SK-N-SH (cell line): ENCODE results near the gene ZDHHC8. TPM values are rescaled to one million over a fixed set of nuclear protein-coding genes. Genes with fewer than 3 reads are reported as not detected.

Experiments
- CTCF ChIA-PET: fragments of 300-600, 350-600 bp; formaldehyde crosslinking; extraction: SDS; loops from one replicate; lab custom pipeline; 2021; lab: Yijun Ruan, JAX
- POLR2A ChIA-PET: fragments of 350-600 bp; sonication (Branson Sonifier 250); formaldehyde crosslinking; extraction: SDS; loops from one replicate; lab custom pipeline; 2020; ENCODE audit warnings: antibody characterized with exemption, inconsistent platforms; lab: Yijun Ruan, JAX
- DNase-seq: peaks from one replicate; pipeline ENCODE4 v3.0.0; 2012
- H2AFZ ChIP-seq: fragments of 200-600 bp; sonication (generic); 2 replicates; pipeline ENCODE4 v1.8.1; 2016; ENCODE audit warnings: antibody characterized with exemption, mild to moderate bottlenecking, low read depth
- H3F3A ChIP-seq: fragments of 200-600 bp; sonication (generic); replicated peaks from 2 replicates; pipeline ENCODE3; 2016; ENCODE audit warnings: antibody characterized with exemption, mild to moderate bottlenecking; ENCODE audit not compliant: insufficient read depth
- H3K27ac ChIP-seq, 2 experiments: fragments of 200-500 bp in 1 of 2; fragments of 200-600 bp in 1 of 2; sonication (Bioruptor generic) in 1 of 2; sonication (generic), shearing (Covaris generic) in 1 of 2; 2 replicates each; pipeline versions ENCODE4 v1.5.1 to v1.6.1; 2014 to 2016; ENCODE audit warnings: low read depth in 2 of 2, inconsistent platforms in 1 of 2, low read length in 1 of 2, mild to moderate bottlenecking in 1 of 2, mixed read lengths in 1 of 2
- H3K27me3 ChIP-seq: fragments of 200-600 bp; sonication (generic), shearing (Covaris generic); 2 replicates; pipeline ENCODE4 v1.6.1; 2016; ENCODE audit warnings: mixed run types; ENCODE audit not compliant: insufficient read depth
- H3K36me3 ChIP-seq, 2 experiments: fragments of 200-500 bp in 1 of 2; fragments of 200-600 bp in 1 of 2; sonication (Bioruptor generic) in 1 of 2; sonication (generic) in 1 of 2; replicated peaks in 1 of 2; 2 replicates each; pipeline versions ENCODE3 to v1.5.1; 2014 to 2016; ENCODE audit warnings: low read length in 1 of 2, mild to moderate bottlenecking in 1 of 2; ENCODE audit not compliant: insufficient read depth in 2 of 2, control insufficient read depth in 1 of 2
- H3K4me1 ChIP-seq, 2 experiments: fragments of 200-500 bp in 1 of 2; fragments of 200-600 bp in 1 of 2; sonication (Bioruptor generic) in 1 of 2; sonication (generic), shearing (Covaris generic) in 1 of 2; 2 replicates each; pipeline versions ENCODE4 v1.5.1 to v1.6.1; 2014 to 2016; ENCODE audit warnings: low read depth in 1 of 2, low read length in 1 of 2, mixed run types in 1 of 2; ENCODE audit not compliant: insufficient read depth in 2 of 2, control insufficient read depth in 1 of 2
- H3K4me2 ChIP-seq: fragments of 200-600 bp; sonication (generic), shearing (Covaris generic); 2 replicates; pipeline ENCODE4 v1.6.1; 2017; ENCODE audit warnings: mixed run types
- H3K4me3 ChIP-seq, 2 experiments: fragments of 200-500 bp in 1 of 2; fragments of 200-600 bp in 1 of 2; sonication (Bioruptor generic) in 1 of 2; sonication (generic), shearing (Covaris generic) in 1 of 2; 2 replicates each; pipeline versions ENCODE4 v1.5.1 to v1.8.1; 2014 to 2016; ENCODE audit warnings: low read depth in 2 of 2, inconsistent platforms in 1 of 2, low read length in 1 of 2, mild to moderate bottlenecking in 1 of 2, mixed read lengths in 1 of 2, moderate library complexity in 1 of 2
- H3K79me2 ChIP-seq: fragments of 200-600 bp; sonication (generic); 2 replicates; pipeline ENCODE4 v1.8.1; 2017; ENCODE audit warnings: mild to moderate bottlenecking; ENCODE audit not compliant: insufficient read depth
- H3K9ac ChIP-seq: fragments of 200-600 bp; sonication (generic); 2 replicates; pipeline ENCODE4 v1.6.1; 2017; ENCODE audit warnings: mixed run types
- H3K9me2 ChIP-seq: fragments of 200-600 bp; sonication (generic); 2 replicates; pipeline ENCODE4 v1.6.1; 2017; ENCODE audit warnings: mixed run types
- H3K9me3 ChIP-seq: fragments of 200-600 bp; sonication (generic); 2 replicates; pipeline ENCODE4 v1.6.1; 2017; ENCODE audit warnings: mixed run types, mild to moderate bottlenecking, moderate library complexity
- H4K20me1 ChIP-seq: fragments of 200-600 bp; sonication (generic); 2 replicates; pipeline ENCODE4 v1.6.1; 2017; ENCODE audit warnings: mild to moderate bottlenecking, mixed run types; ENCODE audit not compliant: insufficient read depth
- FOXM1 ChIP-seq: IDR thresholded peaks from 2 replicates; pipeline ENCODE4 v1.4.0; 2012; ENCODE audit warnings: low read depth, mild to moderate bottlenecking
- JUND ChIP-seq: IDR thresholded peaks from 2 replicates; pipeline ENCODE4 v1.4.0; 2012
- MEF2A ChIP-seq: IDR thresholded peaks from 2 replicates; pipeline ENCODE4 v1.4.0; 2012; ENCODE audit warnings: low read depth, borderline replicate concordance
- NRF1 ChIP-seq: IDR thresholded peaks from 2 replicates; pipeline ENCODE4 v1.6.1; 2012; ENCODE audit warnings: low read depth, mild to moderate bottlenecking, low read length
- RCOR1 ChIP-seq: fragments of 150-350 bp; IDR thresholded peaks from 2 replicates; pipeline ENCODE4 v1.6.1; 2017; ENCODE audit warnings: antibody characterized with exemption, low read length
- SMC3 ChIP-seq: IDR thresholded peaks from 2 replicates; pipeline ENCODE4 v1.6.1; 2012; ENCODE audit warnings: low read depth, low read length, improper control_type of control experiment
- TAF1 ChIP-seq: IDR thresholded peaks from 2 replicates; pipeline ENCODE4 v1.6.1; 2012; ENCODE audit warnings: low read depth, mild to moderate bottlenecking, low read length, moderate library complexity, borderline replicate concordance
- WGBS: methylation state at CpG from one replicate; pipeline ENCODE4 v1.1.6; 2017; ENCODE audit warnings: low lambda C conversion rate; 5-methylcytosine and 5-hydroxymethylcytosine counted together
- polyA plus RNA-seq, 3 experiments: library from polyadenylated mRNA; depleted of rRNA; stranded (reverse); fragments of >200 nt; gene quantifications; 2 replicates each; pipeline ENCODE4 v1.2.3, GENCODE V29; 2012
- TF ChIP-seq, protein P1 (sequence below): IDR thresholded peaks from 2 replicates; pipeline ENCODE4 v1.6.1; 2012; ENCODE audit warnings: mild to moderate bottlenecking, low read depth, low read length, moderate library complexity
- TF ChIP-seq, protein P2 (sequence below): IDR thresholded peaks from 2 replicates; pipeline ENCODE4; 2012
- TF ChIP-seq, protein P3 (sequence below): fragments of 200-600 bp; sonication (generic); IDR thresholded peaks from 2 replicates; pipeline ENCODE4 v1.6.1; 2017; ENCODE audit warnings: antibody characterized with exemption, mild to moderate bottlenecking, moderate library complexity
- TF ChIP-seq, protein P4 (sequence below): fragments of 150-350 bp; IDR thresholded peaks from 2 replicates; pipeline ENCODE4 v1.6.1; 2017; ENCODE audit warnings: antibody characterized with exemption, low read length, low read depth, borderline replicate concordance

ZDHHC8 gene
- polyA plus RNA-seq, 1 of the 3 experiments (the other 2 are of a cell fraction) = 65.3 TPM

DNA sequence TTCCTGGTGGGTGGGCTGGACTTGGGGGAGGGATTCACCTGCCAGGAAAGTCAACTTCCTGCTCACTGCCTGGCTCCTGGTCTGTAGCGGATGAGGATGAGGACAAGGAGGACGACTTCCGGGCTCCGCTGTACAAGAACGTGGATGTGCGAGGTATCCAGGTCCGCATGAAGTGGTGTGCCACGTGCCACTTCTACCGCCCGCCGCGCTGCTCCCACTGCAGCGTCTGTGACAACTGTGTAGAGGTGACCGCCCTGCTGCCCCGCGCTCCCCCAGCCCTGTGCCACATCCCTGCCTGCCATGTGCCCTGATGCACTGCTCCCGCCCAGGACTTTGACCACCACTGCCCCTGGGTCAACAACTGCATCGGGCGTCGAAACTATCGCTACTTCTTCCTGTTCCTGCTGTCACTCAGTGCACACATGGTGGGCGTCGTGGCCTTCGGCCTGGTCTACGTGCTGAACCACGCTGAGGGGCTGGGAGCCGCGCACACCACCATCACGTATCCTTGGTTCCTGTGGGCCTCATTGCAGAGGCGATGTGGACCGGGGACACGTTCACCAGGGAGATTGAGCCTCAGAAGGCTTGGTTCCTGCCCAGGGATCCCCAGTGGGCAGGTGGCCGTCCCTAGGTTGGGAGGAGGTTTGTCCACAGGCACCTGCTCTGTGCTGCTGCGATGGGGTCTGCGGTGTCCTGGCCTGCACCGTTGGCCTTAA lies 7.9 kb downstream of the ZDHHC8 start:
- H3K27ac ChIP-seq = no peak overlapping the region
- H3K9ac ChIP-seq = no peak overlapping the region
- no peak overlapping the region for H3K4me2 ChIP-seq
- H3K9me2 ChIP-seq = no peaks in the 10 kb centered on the region
- TF ChIP-seq SMC3 = no peak
- ChIA-PET CTCF (interaction anchor here (0.8 to 1.8 kb wide), 4 partner anchors 16 to 147 kb away, joined by 3 to 5 read pairs (median 4); no protein-coding TSS in a partner anchor), POLR2A (interaction anchor here (0.9 kb wide), 1 partner anchor 8 kb away, joined by 3 read pairs; the partner anchor contains the start of gene ZDHHC8)
- peaks cover 0 to 12% of the 10 kb centered on the region in 2 experiments for H3K36me3 ChIP-seq
- H3K9me3 ChIP-seq = no peaks in the 10 kb centered on the region
- H3F3A ChIP-seq = no peaks in the 10 kb centered on the region
- H2AFZ ChIP-seq = no peak overlapping the region
- DNase-seq = no peak
- WGBS = 97% methylated on average over 31 of the region's 36 CpGs
- peaks cover 55% of the 10 kb centered on the region for H4K20me1 ChIP-seq
- peaks cover 48% of the 10 kb centered on the region for H3K79me2 ChIP-seq
- H3K4me1 ChIP-seq = peaks cover 0 to 41% of the 10 kb centered on the region in 2 experiments; a peak in 1 of 4 replicates
- no peaks in the 10 kb centered on the region for H3K27me3 ChIP-seq
- no peak overlapping the region for H3K4me3 ChIP-seq

DNA sequence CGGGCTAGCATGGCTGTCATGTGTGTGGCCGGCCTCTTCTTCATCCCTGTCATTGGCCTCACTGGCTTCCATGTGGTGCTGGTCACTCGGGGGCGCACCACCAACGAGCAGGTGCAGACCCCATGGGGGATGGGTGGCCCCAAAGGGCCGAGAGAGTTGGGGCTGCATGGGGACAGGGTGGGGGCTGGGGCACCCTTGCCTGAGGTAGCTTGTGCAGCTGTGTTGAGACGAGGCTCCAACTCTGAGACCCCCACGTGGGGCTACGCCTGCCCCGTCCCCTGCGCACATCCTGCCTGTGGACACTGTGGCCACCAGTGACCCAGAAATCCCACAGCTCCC lies 8.5 kb downstream of the ZDHHC8 start:
- Histone ChIP-seq H3K9ac (no peak overlapping the region), H3K36me3 (peaks cover 0 to 14% of the 10 kb centered on the region in 2 experiments), H3F3A (no peaks in the 10 kb centered on the region), H3K4me3 (no peak overlapping the region), H3K27ac (no peak overlapping the region), H2AFZ (no peak overlapping the region), H3K79me2 (peaks cover 42% of the 10 kb centered on the region), H3K9me3 (no peaks in the 10 kb centered on the region), H3K4me2 (no peak overlapping the region), H3K4me1 (peaks cover 0 to 36% of the 10 kb centered on the region in 2 experiments; a peak in 1 of 4 replicates), H3K9me2 (no peaks in the 10 kb centered on the region), H3K27me3 (no peaks in the 10 kb centered on the region), H4K20me1 (peaks cover 50% of the 10 kb centered on the region)
- POLR2A ChIA-PET = no interaction called here
- WGBS = 87% methylated on average over 4 of the region's 11 CpGs
- no peak for DNase-seq
- TF ChIP-seq JUND (no peak), MEF2A (no peak), RCOR1 (no peak), TAF1 (no peak), SMC3 (no peak), NRF1 (no peak), FOXM1 (no peak)
- TF ChIP-seq, protein P1, sequence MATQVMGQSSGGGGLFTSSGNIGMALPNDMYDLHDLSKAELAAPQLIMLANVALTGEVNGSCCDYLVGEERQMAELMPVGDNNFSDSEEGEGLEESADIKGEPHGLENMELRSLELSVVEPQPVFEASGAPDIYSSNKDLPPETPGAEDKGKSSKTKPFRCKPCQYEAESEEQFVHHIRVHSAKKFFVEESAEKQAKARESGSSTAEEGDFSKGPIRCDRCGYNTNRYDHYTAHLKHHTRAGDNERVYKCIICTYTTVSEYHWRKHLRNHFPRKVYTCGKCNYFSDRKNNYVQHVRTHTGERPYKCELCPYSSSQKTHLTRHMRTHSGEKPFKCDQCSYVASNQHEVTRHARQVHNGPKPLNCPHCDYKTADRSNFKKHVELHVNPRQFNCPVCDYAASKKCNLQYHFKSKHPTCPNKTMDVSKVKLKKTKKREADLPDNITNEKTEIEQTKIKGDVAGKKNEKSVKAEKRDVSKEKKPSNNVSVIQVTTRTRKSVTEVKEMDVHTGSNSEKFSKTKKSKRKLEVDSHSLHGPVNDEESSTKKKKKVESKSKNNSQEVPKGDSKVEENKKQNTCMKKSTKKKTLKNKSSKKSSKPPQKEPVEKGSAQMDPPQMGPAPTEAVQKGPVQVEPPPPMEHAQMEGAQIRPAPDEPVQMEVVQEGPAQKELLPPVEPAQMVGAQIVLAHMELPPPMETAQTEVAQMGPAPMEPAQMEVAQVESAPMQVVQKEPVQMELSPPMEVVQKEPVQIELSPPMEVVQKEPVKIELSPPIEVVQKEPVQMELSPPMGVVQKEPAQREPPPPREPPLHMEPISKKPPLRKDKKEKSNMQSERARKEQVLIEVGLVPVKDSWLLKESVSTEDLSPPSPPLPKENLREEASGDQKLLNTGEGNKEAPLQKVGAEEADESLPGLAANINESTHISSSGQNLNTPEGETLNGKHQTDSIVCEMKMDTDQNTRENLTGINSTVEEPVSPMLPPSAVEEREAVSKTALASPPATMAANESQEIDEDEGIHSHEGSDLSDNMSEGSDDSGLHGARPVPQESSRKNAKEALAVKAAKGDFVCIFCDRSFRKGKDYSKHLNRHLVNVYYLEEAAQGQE = no peak
- TF ChIP-seq, protein P2, sequence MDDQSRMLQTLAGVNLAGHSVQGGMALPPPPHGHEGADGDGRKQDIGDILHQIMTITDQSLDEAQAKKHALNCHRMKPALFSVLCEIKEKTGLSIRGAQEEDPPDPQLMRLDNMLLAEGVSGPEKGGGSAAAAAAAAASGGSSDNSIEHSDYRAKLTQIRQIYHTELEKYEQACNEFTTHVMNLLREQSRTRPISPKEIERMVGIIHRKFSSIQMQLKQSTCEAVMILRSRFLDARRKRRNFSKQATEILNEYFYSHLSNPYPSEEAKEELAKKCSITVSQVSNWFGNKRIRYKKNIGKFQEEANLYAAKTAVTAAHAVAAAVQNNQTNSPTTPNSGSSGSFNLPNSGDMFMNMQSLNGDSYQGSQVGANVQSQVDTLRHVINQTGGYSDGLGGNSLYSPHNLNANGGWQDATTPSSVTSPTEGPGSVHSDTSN = no peak
- TF ChIP-seq, protein P3, sequence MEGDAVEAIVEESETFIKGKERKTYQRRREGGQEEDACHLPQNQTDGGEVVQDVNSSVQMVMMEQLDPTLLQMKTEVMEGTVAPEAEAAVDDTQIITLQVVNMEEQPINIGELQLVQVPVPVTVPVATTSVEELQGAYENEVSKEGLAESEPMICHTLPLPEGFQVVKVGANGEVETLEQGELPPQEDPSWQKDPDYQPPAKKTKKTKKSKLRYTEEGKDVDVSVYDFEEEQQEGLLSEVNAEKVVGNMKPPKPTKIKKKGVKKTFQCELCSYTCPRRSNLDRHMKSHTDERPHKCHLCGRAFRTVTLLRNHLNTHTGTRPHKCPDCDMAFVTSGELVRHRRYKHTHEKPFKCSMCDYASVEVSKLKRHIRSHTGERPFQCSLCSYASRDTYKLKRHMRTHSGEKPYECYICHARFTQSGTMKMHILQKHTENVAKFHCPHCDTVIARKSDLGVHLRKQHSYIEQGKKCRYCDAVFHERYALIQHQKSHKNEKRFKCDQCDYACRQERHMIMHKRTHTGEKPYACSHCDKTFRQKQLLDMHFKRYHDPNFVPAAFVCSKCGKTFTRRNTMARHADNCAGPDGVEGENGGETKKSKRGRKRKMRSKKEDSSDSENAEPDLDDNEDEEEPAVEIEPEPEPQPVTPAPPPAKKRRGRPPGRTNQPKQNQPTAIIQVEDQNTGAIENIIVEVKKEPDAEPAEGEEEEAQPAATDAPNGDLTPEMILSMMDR = no peak
- TF ChIP-seq, protein P4, sequence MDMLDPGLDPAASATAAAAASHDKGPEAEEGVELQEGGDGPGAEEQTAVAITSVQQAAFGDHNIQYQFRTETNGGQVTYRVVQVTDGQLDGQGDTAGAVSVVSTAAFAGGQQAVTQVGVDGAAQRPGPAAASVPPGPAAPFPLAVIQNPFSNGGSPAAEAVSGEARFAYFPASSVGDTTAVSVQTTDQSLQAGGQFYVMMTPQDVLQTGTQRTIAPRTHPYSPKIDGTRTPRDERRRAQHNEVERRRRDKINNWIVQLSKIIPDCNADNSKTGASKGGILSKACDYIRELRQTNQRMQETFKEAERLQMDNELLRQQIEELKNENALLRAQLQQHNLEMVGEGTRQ = no peak
- CTCF ChIA-PET = interaction anchor here (0.8 kb wide), 1 partner anchor 127 kb away, joined by 3 read pairs; no protein-coding TSS in a partner anchor
